Astrocyte (in vitro differentiated cells and primary cell): ENCODE measurements around the gene CAPN12. TPM values are rescaled to one million over a fixed set of nuclear protein-coding genes. Genes with fewer than 3 reads are reported as not detected.

ENCODE experiments used
- DNase-seq: peaks from one replicate; pipeline ENCODE4 v3.0.0-alpha.2; 2010; ENCODE audit warnings: low read depth
- FAIRE-seq: peaks from 2 replicates; lab custom pipeline; 2011; peaks lifted over from hg19 to GRCh38; lab: Jason Lieb, UNC
- H2AFZ ChIP-seq: 2 replicates; pipeline ENCODE4 v1.6.0; 2012; ENCODE audit warnings: low read depth, low read length, inconsistent platforms
- H3K27ac ChIP-seq: 2 replicates; pipeline ENCODE4 v1.5.1; 2011; ENCODE audit warnings: low read depth, low read length, inconsistent platforms
- H3K27me3 ChIP-seq: 2 replicates; pipeline ENCODE4 v1.6.0; 2011; ENCODE audit warnings: low read length, inconsistent platforms; ENCODE audit not compliant: insufficient read depth
- H3K36me3 ChIP-seq: 2 replicates; pipeline ENCODE4 v1.5.1; 2011; ENCODE audit warnings: low read length, inconsistent platforms; ENCODE audit not compliant: insufficient read depth
- H3K4me1 ChIP-seq: 2 replicates; pipeline ENCODE4 v1.5.1; 2011; ENCODE audit warnings: low read length, inconsistent platforms; ENCODE audit not compliant: insufficient read depth
- H3K4me2 ChIP-seq: 2 replicates; pipeline ENCODE4 v1.6.0; 2012; ENCODE audit warnings: low read length, inconsistent platforms
- H3K4me3 ChIP-seq: 2 replicates; pipeline ENCODE4 v1.5.1; 2011; ENCODE audit warnings: low read depth, mild to moderate bottlenecking, low read length, inconsistent platforms; ENCODE audit not compliant: insufficient read depth
- H3K79me2 ChIP-seq: 2 replicates; pipeline ENCODE4 v1.6.0; 2012; ENCODE audit warnings: mild to moderate bottlenecking, low read length, inconsistent platforms; ENCODE audit not compliant: insufficient read depth
- H3K9ac ChIP-seq: 2 replicates; pipeline ENCODE4 v1.6.0; 2012; ENCODE audit warnings: mild to moderate bottlenecking, low read length, inconsistent platforms
- H3K9me3 ChIP-seq: 2 replicates; pipeline ENCODE4 v1.5.1; 2012; ENCODE audit warnings: low read depth, mild to moderate bottlenecking, low read length, inconsistent platforms; ENCODE audit not compliant: insufficient read depth
- H4K20me1 ChIP-seq: 2 replicates; pipeline ENCODE4 v1.6.0; 2012; ENCODE audit warnings: low read length, inconsistent platforms; ENCODE audit not compliant: insufficient read depth
- H3K27ac Mint-ChIP-seq: one replicate; pipeline ENCODE4 v1.8.0; 2021; ENCODE audit warnings: mild to moderate bottlenecking, mixed read lengths; ENCODE audit not compliant: unreplicated experiment
- H3K27me3 Mint-ChIP-seq: one replicate; pipeline ENCODE4 v1.8.0; 2021; ENCODE audit warnings: low read depth, mixed read lengths; ENCODE audit not compliant: unreplicated experiment
- H3K36me3 Mint-ChIP-seq: one replicate; pipeline ENCODE4 v1.8.0; 2021; ENCODE audit warnings: low read depth, mixed read lengths; ENCODE audit not compliant: unreplicated experiment
- H3K4me1 Mint-ChIP-seq: one replicate; pipeline ENCODE4 v1.8.0; 2021; ENCODE audit warnings: low read depth, mixed read lengths; ENCODE audit not compliant: unreplicated experiment
- H3K4me3 Mint-ChIP-seq: one replicate; pipeline ENCODE4 v1.8.0; 2021; ENCODE audit warnings: mild to moderate bottlenecking, moderate library complexity, mixed read lengths; ENCODE audit not compliant: unreplicated experiment
- H3K9me3 Mint-ChIP-seq: one replicate; pipeline ENCODE4 v1.8.0; 2021; ENCODE audit warnings: mild to moderate bottlenecking, mixed read lengths; ENCODE audit not compliant: unreplicated experiment
- CTCF ChIP-seq: IDR thresholded peaks from 2 replicates; pipeline ENCODE4 v1.5.1; 2011; ENCODE audit warnings: low read depth, mild to moderate bottlenecking, inconsistent platforms, low read length, moderate library complexity; ENCODE audit not compliant: insufficient read depth
- EZH2 ChIP-seq: IDR thresholded peaks from 2 replicates; pipeline ENCODE4 v1.6.1; 2012; ENCODE audit warnings: mild to moderate bottlenecking, low read length, inconsistent platforms; ENCODE audit not compliant: insufficient read depth
- total RNA-seq: library from RNA; stranded (reverse); gene quantifications from 2 replicates; pipeline ENCODE4 v1.2.1, GENCODE V29; 2021

Gene CAPN12
- total RNA-seq, 1 donor from 2014 or later, result 4.6 TPM

DNA sequence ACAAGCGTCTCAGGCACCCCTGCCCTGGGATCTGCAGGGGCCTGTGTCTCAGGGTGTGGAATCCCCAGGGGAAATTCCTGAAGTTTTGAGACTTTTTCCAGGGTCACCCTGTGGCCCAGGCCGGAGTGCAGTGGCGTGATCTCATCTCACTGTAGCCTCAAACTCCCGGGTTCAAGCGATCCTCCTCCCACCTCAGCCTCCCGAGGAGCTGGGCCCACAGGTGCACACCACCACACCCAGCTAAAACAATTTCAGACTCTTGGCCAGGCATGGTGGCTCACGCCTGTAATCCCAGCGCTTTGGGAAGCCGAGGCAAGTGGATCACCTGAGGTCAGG, 4.0 kb downstream of the CAPN12 start:
- Histone ChIP-seq H3K4me3 (no peak overlapping the region), H3K27ac (no peak overlapping the region), H3K9me3 (no peaks in the 10 kb centered on the region), H3K4me1 (peaks cover 2% of the 10 kb centered on the region), H3K9ac (no peak overlapping the region), H3K36me3 (no peaks in the 10 kb centered on the region), H3K79me2 (no peaks in the 10 kb centered on the region), H2AFZ (no peak overlapping the region), H3K27me3 (no peaks in the 10 kb centered on the region), H3K4me2 (no peak overlapping the region), H4K20me1 (peaks cover 2% of the 10 kb centered on the region)
- Mint-ChIP-seq H3K27ac (no peak overlapping the region), H3K4me3 (no peak overlapping the region), H3K36me3 (no peaks in the 10 kb centered on the region), H3K27me3 (peaks cover 5% of the 10 kb centered on the region), H3K4me1 (no peaks in the 10 kb centered on the region), H3K9me3 (peaks cover 4% of the 10 kb centered on the region)
- DNase-seq (no peak), FAIRE-seq (no peak)
- TF ChIP-seq CTCF (no peak), EZH2 (no peak)

GRCh38 chr19:38739440-38740256, 4.6 kb downstream of the CAPN12 start:
- H3K4me3 Mint-ChIP-seq, result no peak overlapping the region
- peaks cover 8% of the 10 kb centered on the region for H3K4me1 ChIP-seq
- H2AFZ ChIP-seq, result no peak overlapping the region
- H3K4me3 ChIP-seq, result no peak overlapping the region
- no peak overlapping the region for H3K27ac Mint-ChIP-seq
- FAIRE-seq (no peak), DNase-seq (no peak)
- H3K9me3 Mint-ChIP-seq, result peaks cover 4% of the 10 kb centered on the region
- H3K36me3 ChIP-seq, result no peaks in the 10 kb centered on the region
- H3K27me3 Mint-ChIP-seq, result peaks cover 5% of the 10 kb centered on the region
- H3K27ac ChIP-seq, result no peak overlapping the region
- no peak overlapping the region for H3K4me2 ChIP-seq
- H4K20me1 ChIP-seq, result peaks cover 8% of the 10 kb centered on the region
- no peaks in the 10 kb centered on the region for H3K27me3 ChIP-seq
- H3K9ac ChIP-seq, result no peak overlapping the region
- no peaks in the 10 kb centered on the region for H3K36me3 Mint-ChIP-seq
- peaks cover 1% of the 10 kb centered on the region for H3K4me1 Mint-ChIP-seq
- H3K79me2 ChIP-seq, result no peaks in the 10 kb centered on the region
- TF ChIP-seq EZH2 (no peak), CTCF (no peak)
- H3K9me3 ChIP-seq, result no peaks in the 10 kb centered on the region
